ENCODE measurements around the gene COL5A1.

DNA sequence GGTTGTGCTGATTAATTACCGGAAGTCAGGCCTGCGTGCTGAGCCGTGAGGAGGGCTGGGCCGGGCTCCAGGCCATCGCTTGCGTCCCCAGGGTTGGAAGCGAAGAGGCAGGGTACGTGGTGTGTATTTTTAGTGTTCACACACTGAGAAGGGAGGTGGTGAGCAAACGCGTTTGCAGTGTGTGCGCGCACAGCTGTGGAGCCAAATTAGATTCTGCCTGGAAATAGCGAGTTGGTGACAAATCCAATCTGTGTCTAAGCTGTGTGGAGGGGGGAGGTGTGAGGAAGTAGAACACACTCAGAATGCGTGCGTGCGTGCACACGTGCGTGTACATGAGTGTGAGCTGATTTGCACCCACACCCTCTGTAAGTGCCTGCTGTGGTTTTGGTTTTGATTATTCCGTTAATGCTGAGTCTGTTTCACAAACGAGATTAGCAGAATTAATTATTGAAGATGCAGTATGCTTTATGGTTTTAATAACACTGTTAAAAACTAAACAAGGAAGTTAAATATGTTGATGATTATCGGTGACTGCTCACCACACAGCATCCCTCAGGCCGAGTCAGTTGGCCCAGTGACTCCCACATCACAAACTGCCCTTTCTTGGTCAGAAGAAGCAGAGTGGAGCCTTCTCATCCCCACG lies 127.2 kb downstream of the COL5A1 start:
- TF ChIP-seq, protein P1, sequence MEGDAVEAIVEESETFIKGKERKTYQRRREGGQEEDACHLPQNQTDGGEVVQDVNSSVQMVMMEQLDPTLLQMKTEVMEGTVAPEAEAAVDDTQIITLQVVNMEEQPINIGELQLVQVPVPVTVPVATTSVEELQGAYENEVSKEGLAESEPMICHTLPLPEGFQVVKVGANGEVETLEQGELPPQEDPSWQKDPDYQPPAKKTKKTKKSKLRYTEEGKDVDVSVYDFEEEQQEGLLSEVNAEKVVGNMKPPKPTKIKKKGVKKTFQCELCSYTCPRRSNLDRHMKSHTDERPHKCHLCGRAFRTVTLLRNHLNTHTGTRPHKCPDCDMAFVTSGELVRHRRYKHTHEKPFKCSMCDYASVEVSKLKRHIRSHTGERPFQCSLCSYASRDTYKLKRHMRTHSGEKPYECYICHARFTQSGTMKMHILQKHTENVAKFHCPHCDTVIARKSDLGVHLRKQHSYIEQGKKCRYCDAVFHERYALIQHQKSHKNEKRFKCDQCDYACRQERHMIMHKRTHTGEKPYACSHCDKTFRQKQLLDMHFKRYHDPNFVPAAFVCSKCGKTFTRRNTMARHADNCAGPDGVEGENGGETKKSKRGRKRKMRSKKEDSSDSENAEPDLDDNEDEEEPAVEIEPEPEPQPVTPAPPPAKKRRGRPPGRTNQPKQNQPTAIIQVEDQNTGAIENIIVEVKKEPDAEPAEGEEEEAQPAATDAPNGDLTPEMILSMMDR (IDR thresholded peaks at IDR 0.05; ENCODE audit: low read depth, low read length): no peak
- no peak for TF ChIP-seq EZH2phosphoT487 (IDR thresholded peaks at IDR 0.05; ENCODE audit: low read depth)
